CD4-positive, alpha-beta T cell treated with Interleukin-4 for 1 hour (primary cell): ENCODE data around the gene CTTNBP2NL.
A peak's percentile ranks its signal among the peaks of the same experiment; 100 is the strongest.
"Not testable (repeated sequence)": the region's sequence is repeated elsewhere in the genome, so short reads cannot be mapped to it uniquely, and the experiment has no call there.

Source experiments
- DNase-seq, 2 donors: peaks; one replicate each; pipeline ENCODE4 v3.0.0-alpha.2; 2020 to 2022

The CTTNBP2NL gene

DNA sequence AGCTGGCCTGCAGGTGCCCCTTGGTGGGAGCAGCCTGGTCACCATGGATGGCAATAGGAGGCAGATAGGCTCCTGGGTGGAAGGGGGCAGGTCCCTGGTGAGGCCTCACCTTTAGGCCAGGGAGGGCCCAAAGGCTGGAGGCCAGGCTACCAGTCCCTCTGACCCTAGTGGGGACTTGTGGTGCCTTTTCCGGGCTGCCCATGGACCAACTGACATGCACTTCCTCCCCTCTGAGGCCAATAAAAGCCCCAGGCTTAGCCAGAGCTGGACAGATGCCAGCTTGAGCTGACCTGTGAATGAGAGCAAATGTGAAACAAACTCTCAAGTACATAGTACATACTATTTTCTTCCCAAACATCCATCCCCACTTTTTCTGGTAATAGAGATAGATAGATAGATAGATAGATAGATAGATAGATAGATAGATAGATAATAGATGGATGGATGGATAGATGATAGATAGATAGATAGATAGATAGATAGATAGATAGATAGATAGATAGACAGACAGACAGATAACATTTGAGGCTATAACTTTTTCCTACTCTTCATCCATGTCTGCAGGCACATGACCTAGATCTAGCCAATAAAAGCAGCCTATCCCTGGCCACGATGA, 9.2 kb upstream of the CTTNBP2NL start:
- DNase-seq: no peak

GRCh38 chr1:112387807-112388206, 8.2 kb upstream of the CTTNBP2NL start:
- no peak for DNase-seq

GRCh38 chr1:112388436-112388835, 7.6 kb upstream of the CTTNBP2NL start:
- DNase-seq: no peak

- DNase-seq: no peak
Observed at GRCh38 chr1:112389689-112390088, 6.3 kb upstream of the CTTNBP2NL start.

GRCh38 chr1:112390335-112390734, 5.7 kb upstream of the CTTNBP2NL start:
- DNase-seq: not testable (repeated sequence)

- DNase-seq: peak; percentile 85 to 87
Observed at GRCh38 chr1:112390775-112391602, 5.0 kb upstream of the CTTNBP2NL start.

DNA sequence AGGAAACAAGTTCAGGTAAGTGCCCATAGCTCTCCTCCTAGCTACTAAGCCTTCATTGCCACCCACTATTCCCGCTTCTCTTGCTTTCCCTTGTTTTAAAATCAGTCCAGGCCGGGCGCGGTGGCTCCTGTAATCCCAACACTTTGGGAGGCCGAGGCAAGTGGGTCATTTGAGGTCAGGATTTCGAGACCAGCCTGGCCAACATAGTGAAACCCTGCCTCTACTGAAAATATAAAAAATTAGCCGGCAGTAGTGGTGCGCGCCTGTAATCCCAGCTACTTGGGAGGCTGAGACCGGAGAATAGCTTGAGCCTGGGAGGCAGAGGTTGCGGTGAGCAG, 4.4 kb upstream of the CTTNBP2NL start:
- no peak for DNase-seq

DNA sequence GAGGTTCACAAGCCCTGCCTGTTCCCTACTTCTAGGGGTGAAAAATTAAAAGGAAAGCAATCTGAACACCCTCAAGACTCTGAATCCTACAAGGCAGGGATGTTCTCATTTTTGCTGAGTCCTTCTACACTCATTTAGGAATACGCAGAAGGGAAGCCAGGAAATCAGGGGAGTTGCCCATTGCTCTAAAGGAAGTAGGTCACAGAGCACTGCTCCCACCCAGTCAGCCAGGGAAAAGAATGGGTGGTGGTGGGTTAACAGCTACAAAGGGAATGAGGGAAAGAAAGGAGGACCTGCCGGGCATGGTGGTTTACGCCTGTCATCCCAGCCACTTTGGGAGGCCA, 2.4 kb upstream of the CTTNBP2NL start:
- no peak for DNase-seq

GRCh38 chr1:112394743-112395062, 1.3 kb upstream of the CTTNBP2NL start:
- no peak for DNase-seq

DNA sequence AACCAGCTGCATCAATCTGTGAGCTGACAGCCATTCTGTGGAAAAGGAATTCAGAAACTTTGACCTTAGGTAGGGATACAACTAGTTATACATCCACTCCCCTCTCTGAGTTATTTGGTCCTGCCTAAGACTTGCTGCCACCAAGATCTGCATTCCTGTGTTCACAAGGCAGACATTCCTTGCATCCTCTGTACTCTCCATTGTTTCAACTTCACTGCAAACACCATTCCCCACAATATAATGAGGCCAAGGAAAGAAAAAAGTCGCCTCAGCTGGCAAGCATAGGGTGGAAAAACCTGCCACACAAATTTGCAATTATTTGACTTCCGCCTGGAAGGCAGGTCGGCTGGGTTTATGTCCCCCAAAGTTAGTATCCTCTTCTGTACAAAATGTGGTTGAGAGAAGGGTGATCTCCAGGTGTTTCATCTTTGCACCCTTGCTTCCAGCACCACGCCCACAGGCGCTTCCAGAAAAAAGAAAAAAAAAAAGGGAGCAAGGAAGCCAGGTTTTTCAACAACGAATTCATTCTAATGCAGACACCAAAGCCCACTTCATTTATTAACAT, 676 bp upstream of the CTTNBP2NL start:
- no peak for DNase-seq

- DNase-seq: no peak
Observed at GRCh38 chr1:112396653-112397471, 848 bp downstream of the CTTNBP2NL start.

- no peak for DNase-seq
Observed at GRCh38 chr1:112397841-112398240, 1.8 kb downstream of the CTTNBP2NL start.

DNA sequence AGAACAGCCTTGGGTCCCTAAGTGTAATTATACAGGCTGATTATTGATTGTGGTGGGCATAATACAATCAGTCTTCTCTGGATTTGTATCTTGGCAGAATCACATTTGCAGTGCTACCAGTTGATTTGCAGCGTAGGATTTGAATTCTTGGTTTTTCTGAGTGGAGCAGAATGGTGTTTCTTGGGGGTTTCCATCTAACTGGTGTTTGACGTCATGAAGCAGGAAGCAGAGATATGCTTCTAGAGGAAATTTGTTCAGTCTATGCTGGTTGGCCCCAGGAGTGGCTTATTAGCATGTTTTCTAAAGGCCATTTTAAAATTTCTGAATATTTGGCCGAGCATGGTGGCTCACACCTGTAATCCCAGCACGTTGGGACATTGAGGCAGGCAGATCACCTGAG, 3.4 kb downstream of the CTTNBP2NL start:
- no peak for DNase-seq

DNA sequence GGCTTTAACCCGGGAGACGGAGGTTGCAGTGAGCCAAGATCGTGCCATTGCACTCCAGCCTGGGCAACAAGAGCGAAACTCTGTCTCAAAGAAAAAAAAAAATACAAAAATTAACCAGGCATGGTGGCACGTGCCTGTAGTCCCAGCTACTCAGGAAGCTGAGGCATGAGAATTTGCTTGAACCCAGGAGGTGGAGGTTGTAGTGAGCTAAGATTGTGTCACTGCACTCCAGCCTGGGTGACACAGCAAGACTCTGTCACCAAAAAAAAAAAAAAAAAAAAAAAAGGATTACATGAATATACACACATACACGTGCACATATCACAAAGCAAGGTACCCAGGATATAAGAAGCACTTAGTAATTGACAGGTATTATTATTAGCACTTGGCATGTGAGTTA, 4.7 kb downstream of the CTTNBP2NL start:
- DNase-seq: not testable (repeated sequence)

DNA sequence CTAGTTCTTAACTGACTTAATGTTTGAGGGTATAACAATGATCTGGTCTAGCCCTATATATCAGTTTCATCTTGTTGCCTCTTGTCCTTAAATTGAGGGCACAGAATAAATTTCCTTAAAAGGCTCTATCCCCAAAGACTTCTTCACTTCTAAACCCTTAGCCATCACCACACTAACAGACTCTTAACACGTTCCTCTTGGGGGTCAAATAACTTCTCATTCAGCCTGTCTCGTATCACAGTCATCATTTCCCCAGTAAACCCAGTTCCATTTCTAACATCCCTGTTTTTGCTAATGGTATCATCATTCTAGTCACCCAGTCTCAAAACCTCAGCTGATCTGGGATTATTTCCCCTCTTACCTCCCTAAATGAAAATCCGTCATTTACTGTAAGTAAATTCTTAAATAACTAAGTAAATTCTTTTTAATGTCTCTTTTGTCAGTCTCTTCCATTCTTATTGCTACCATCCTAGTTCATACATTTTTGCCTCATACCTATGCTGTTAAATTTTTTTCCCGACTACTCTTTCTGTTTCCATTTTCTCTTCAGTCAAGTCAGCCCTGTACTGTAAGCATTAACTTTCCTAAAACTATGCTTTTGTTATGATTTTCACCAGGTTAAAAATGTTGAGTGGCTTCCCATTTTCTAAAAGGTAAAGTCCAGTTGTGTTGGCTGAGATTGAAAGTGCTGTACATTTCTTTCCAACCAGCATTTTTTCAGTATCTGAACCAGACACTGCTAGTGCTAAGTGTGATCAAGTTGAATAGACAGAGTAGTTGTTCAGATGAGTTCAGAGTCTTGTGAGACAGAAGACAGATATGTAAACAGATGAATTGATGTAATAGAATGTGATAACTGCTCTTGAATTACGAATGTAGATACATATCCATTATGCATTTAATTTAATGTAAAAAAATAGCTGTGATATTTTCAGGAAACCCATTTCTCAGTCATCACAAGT, 6.9 kb downstream of the CTTNBP2NL start:
- no peak for DNase-seq

DNA sequence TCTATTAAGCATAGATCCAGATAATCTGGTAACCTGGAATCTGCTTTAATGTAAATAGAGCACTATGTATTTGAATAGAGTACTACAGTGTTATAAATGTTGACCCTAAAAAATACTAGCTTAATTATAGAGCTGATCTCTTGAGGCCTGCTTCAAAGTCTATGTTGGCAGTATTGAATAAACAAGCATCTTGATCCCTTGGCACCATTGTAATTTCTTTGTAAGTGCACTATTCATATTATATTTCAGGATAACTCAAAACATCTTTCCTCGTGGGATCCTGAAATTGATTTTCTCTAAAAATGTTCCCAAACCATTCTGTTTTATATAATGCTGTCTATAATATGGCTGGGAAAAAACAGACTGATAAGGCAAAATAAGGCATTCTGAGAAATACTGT, 10.8 kb downstream of the CTTNBP2NL start:
- DNase-seq: no peak

- no peak for DNase-seq
Observed at GRCh38 chr1:112409414-112409813, 13.4 kb downstream of the CTTNBP2NL start.

DNA sequence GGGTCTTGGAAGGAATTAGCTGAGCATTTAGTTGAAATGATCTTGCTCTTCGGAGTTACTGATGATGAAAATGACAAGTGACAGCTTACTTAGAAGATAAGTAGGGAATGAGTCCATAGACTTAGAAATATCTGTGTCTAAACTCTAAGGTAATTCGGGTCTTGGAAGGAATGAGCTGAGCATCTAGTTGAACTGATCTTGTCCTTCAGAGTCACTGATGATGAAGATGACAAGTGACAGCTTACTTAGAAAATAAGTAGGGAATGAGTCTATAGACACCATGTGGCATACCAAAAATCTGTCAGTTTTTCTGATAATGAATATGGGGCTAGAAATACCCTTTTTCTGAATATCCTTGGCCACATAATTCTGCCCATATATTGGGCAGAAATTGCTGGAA, 14.7 kb downstream of the CTTNBP2NL start:
- no peak for DNase-seq

DNA sequence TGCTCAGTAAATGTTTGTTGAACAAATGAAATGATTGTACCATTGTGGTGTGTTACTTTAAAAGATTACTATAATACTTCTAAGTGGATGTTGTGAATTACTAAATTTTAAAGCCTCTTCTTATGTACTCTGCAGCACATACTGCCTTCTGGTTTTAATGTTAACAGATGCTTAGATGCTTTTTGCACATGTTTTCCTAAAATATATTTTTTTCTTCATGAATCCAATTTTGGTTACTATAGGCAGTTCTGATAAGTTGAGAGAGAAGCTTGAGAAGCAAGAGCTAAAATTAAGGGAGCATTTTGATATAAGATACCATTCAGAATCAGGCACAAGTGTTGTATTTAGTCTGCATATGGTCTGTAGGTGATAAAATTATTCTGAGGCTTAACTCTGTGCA, 21.3 kb downstream of the CTTNBP2NL start:
- DNase-seq: no peak

DNA sequence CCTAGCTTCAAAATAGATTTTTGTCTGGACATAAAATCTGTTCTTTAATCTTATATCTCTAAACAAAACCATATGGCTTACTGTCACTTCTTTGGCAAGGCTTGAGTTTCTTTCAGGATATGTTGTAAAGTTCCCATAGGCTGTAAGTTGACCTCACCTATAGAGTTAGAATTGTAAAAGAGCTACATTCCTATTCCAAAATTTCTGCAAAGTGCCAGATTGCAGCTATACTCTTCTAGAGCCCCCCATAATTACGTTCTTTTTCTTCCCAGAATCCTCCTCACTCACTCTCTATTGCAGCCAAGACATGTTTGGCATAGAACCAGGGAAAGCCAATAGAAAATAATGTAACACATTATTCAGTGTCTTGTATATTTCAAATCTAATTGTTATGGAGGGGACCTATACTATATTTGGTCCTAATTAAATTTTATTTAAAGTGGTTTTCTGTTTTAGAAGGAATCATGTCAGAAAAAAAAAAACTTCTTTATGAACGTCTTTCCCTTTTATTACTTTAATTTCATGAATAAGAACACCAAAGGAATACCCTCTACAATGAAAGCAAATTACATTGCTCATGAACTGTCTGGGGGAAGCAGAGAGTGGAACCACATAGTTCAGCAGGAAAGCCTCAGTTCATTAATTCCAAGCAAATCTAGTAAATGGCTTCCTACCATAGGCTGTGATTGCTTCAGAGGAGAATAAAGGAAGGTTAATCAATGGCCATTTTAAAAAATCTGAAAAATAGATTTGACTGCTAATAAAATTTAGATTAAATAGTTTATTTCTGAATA, 22.3 kb downstream of the CTTNBP2NL start:
- DNase-seq: no peak

GRCh38 chr1:112423207-112423606, 27.2 kb downstream of the CTTNBP2NL start:
- DNase-seq: no peak

- DNase-seq: not testable (repeated sequence)
Observed at GRCh38 chr1:112423666-112424065, 27.7 kb downstream of the CTTNBP2NL start.
